ENCODE data around the gene TP73. TPM values are rescaled to one million over a fixed set of nuclear protein-coding genes. Genes with fewer than 3 reads are reported as not detected.

Gene TP73
- total RNA-seq, 1 donor from 2014 or later = not detected

GRCh38 chr1:3624200-3625136 lies 27.8 kb upstream of the TP73 start, which contains the start of gene TPRG1L:
Gene TPRG1L, plus strand, starts transcription at chr1:3625015. Its CDS starts 58 bp downstream, at chr1:3625073.
- H3K4me1 Mint-ChIP-seq (ENCODE audit: unreplicated experiment) = peaks cover 23% of the 10 kb centered on the region
- peak within 1 kb of the TSS; percentile 93 for H3K4me3 Mint-ChIP-seq (ENCODE audit: unreplicated experiment)
- peak; percentile 99 for DNase-seq (ENCODE audit: low spot score)
- H3K9me3 Mint-ChIP-seq (ENCODE audit: unreplicated experiment) = no peaks in the 10 kb centered on the region
- TF ChIP-seq, protein P1, sequence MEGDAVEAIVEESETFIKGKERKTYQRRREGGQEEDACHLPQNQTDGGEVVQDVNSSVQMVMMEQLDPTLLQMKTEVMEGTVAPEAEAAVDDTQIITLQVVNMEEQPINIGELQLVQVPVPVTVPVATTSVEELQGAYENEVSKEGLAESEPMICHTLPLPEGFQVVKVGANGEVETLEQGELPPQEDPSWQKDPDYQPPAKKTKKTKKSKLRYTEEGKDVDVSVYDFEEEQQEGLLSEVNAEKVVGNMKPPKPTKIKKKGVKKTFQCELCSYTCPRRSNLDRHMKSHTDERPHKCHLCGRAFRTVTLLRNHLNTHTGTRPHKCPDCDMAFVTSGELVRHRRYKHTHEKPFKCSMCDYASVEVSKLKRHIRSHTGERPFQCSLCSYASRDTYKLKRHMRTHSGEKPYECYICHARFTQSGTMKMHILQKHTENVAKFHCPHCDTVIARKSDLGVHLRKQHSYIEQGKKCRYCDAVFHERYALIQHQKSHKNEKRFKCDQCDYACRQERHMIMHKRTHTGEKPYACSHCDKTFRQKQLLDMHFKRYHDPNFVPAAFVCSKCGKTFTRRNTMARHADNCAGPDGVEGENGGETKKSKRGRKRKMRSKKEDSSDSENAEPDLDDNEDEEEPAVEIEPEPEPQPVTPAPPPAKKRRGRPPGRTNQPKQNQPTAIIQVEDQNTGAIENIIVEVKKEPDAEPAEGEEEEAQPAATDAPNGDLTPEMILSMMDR (IDR thresholded peaks at IDR 0.05; ENCODE audit: unreplicated experiment) = no peak
- peaks cover 14% of the 10 kb centered on the region for H3K36me3 Mint-ChIP-seq (ENCODE audit: low read depth, unreplicated experiment)
- H3K27me3 Mint-ChIP-seq (ENCODE audit: unreplicated experiment) = peaks cover 10% of the 10 kb centered on the region
- peak within 1 kb of the TSS; percentile 85 for H3K27ac Mint-ChIP-seq (ENCODE audit: unreplicated experiment)

GRCh38 chr1:3625151-3625907 lies 27.0 kb upstream of the TP73 start:
- TF ChIP-seq, protein P1 (IDR thresholded peaks at IDR 0.05; ENCODE audit: unreplicated experiment) = no peak
- peaks cover 17% of the 10 kb centered on the region for H3K4me1 Mint-ChIP-seq (ENCODE audit: unreplicated experiment)
- H3K9me3 Mint-ChIP-seq (ENCODE audit: unreplicated experiment) = no peaks in the 10 kb centered on the region
- H3K27ac Mint-ChIP-seq (ENCODE audit: unreplicated experiment) = peak overlapping the region; percentile 84
- peaks cover 14% of the 10 kb centered on the region for H3K36me3 Mint-ChIP-seq (ENCODE audit: low read depth, unreplicated experiment)
- peak; percentile 62 for DNase-seq (ENCODE audit: low spot score)
- H3K27me3 Mint-ChIP-seq (ENCODE audit: unreplicated experiment) = peaks cover 10% of the 10 kb centered on the region
- peak overlapping the region; percentile 93 for H3K4me3 Mint-ChIP-seq (ENCODE audit: unreplicated experiment)

DNA sequence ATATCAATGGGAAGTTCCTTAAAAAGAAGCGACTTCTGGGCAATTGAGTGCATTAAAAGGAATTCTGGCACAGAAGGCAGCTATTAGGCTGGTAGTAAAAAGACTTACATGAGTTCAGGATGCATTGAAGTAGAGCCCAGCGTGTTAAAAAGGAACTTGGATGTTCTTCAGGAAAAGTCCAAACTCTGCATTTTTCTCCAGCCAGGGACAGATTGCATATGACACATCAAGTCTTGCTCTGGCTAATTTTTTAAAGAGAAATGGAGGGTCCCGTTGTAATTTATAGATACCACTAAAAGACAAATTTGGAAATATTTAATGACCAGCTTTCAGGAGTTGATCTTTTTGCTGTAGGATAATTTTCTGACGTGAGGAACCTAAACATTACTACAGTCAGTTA lies 26.3 kb upstream of the TP73 start:
- DNase-seq (ENCODE audit: low spot score) = no peak
- peaks cover 10% of the 10 kb centered on the region for H3K27me3 Mint-ChIP-seq (ENCODE audit: unreplicated experiment)
- H3K4me1 Mint-ChIP-seq (ENCODE audit: unreplicated experiment) = peaks cover 17% of the 10 kb centered on the region
- no peak overlapping the region for H3K27ac Mint-ChIP-seq (ENCODE audit: unreplicated experiment)
- H3K9me3 Mint-ChIP-seq (ENCODE audit: unreplicated experiment) = no peaks in the 10 kb centered on the region
- TF ChIP-seq, protein P1 (IDR thresholded peaks at IDR 0.05; ENCODE audit: unreplicated experiment) = no peak
- H3K36me3 Mint-ChIP-seq (ENCODE audit: low read depth, unreplicated experiment) = peaks cover 14% of the 10 kb centered on the region
- H3K4me3 Mint-ChIP-seq (ENCODE audit: unreplicated experiment) = peak overlapping the region; percentile 93

DNA sequence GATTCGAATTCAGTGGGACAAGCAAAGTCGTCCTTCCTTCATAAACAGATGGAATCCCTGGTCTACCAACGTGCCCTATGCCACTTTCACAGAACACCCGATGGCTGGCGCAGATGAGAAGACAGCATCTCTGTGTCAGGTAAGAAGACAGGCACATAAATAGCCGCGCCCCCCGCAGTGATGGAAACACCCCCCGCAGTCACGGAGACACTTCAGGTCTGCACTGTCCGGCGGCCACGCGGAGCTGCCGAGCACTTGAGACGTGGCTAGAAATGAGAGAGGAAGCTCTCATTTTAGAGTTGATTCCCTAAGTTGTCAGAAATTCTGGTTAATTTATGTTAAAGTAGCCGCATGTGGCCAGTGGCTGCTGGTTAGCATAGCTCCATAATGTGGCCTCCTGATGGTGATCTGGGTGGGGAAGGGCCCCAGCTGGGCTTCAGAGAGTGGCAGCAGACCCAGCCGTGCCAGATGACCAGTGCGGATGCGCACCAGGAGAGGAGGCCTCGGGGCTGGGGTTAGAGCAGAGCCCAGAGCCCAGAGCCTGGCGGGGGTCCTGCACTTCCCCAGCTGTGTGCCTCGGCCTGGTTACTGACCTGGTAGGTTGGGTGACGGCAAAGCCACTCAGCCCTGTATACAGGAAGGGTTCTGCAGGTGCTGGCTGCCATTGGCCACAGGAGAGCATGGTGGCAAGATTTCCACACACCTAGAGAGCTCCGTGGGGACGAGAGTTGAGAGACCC lies 24.6 kb upstream of the TP73 start:
- H3K27ac Mint-ChIP-seq (ENCODE audit: unreplicated experiment) = no peak overlapping the region
- peaks cover 17% of the 10 kb centered on the region for H3K4me1 Mint-ChIP-seq (ENCODE audit: unreplicated experiment)
- H3K36me3 Mint-ChIP-seq (ENCODE audit: low read depth, unreplicated experiment) = peaks cover 11% of the 10 kb centered on the region
- peaks cover 6% of the 10 kb centered on the region for H3K27me3 Mint-ChIP-seq (ENCODE audit: unreplicated experiment)
- TF ChIP-seq, protein P1 (IDR thresholded peaks at IDR 0.05; ENCODE audit: unreplicated experiment) = no peak
- DNase-seq (ENCODE audit: low spot score) = no peak
- no peaks in the 10 kb centered on the region for H3K9me3 Mint-ChIP-seq (ENCODE audit: unreplicated experiment)
- H3K4me3 Mint-ChIP-seq (ENCODE audit: unreplicated experiment) = no peak overlapping the region

Measured in endothelial cell (in vitro differentiated cells).